NK-92 treated with Interleukin-12 subunit alpha and Interleukin-12 subunit beta, amount 100 ng/mL, for 24 hours (cell line): ENCODE data around the gene PLA2R1.

Experiments
- DNase-seq: peaks from one replicate; lab custom pipeline; 2025; lab: John Stamatoyannopoulos, UW

Gene PLA2R1

GRCh38 chr2:159892990-159893810 is 169.2 kb downstream of the PLA2R1 start:
- no peak for DNase-seq

GRCh38 chr2:159891917-159892730 is 170.3 kb downstream of the PLA2R1 start:
- no peak for DNase-seq

- DNase-seq: no peak
Measured at GRCh38 chr2:159891267-159891588, 171.2 kb downstream of the PLA2R1 start.

GRCh38 chr2:159890551-159891266 is 171.7 kb downstream of the PLA2R1 start:
- DNase-seq: no peak

GRCh38 chr2:159882130-159882745 is 180.2 kb downstream of the PLA2R1 start:
- no peak for DNase-seq
